IPS DF 6.9 (cell line): ENCODE measurements around the gene KSR1.
"Not testable (repeated sequence)": the region's sequence is repeated elsewhere in the genome, so short reads cannot be mapped to it uniquely, and the experiment has no call there.

Experiments
- DNase-seq: peaks from one replicate; pipeline ENCODE4 v3.0.0-alpha.2; 2013; ENCODE audit warnings: low read depth, low spot score
- H3K27ac ChIP-seq: one replicate; pipeline ENCODE4 v1.5.1; 2013; ENCODE audit warnings: low read length, control low read depth
- H3K27me3 ChIP-seq: 2 replicates; pipeline ENCODE4 v1.6.1; 2013; ENCODE audit warnings: mild to moderate bottlenecking, low read length; ENCODE audit not compliant: control insufficient read depth, insufficient read depth
- H3K36me3 ChIP-seq: 2 replicates; pipeline ENCODE4 v1.6.1; 2013; ENCODE audit warnings: low read length; ENCODE audit not compliant: control insufficient read depth, insufficient read depth
- H3K4me1 ChIP-seq: 2 replicates; pipeline ENCODE4 v1.6.1; 2013; ENCODE audit warnings: low read length; ENCODE audit not compliant: control insufficient read depth, insufficient read depth
- H3K4me3 ChIP-seq: 2 replicates; pipeline ENCODE4 v1.5.1; 2013; ENCODE audit warnings: mild to moderate bottlenecking, low read length
- H3K9me3 ChIP-seq: 2 replicates; pipeline ENCODE4 v1.6.1; 2013; ENCODE audit warnings: low read length, inconsistent platforms; ENCODE audit not compliant: control insufficient read depth, insufficient read depth
- WGBS: extraction: QIAGEN DNeasy Blood & Tissue Kit; methylation state at CpG from one replicate; pipeline ENCODE4 v1.1.7; 2013; ENCODE audit warnings: mixed read lengths, missing lambda C conversion rate; ENCODE audit not compliant: insufficient read length, insufficient coverage; 5-methylcytosine and 5-hydroxymethylcytosine counted together

The KSR1 gene

GRCh38 chr17:27455914-27456680 lies at the start of gene KSR1:
Gene KSR1, plus strand, starts transcription at chr17:27456448. Its CDS starts 196 bp downstream, at chr17:27456644.
- Histone ChIP-seq H3K36me3 (no peaks in the 10 kb centered on the region), H3K27ac (no peak within 1 kb of the TSS), H3K4me3 (peak within 1 kb of the TSS; percentile 59), H3K4me1 (peaks cover 4% of the 10 kb centered on the region), H3K9me3 (no peaks in the 10 kb centered on the region), H3K27me3 (no peaks in the 10 kb centered on the region; the same call in 1 of the 2 replicates)
- no CpG with 5 or more reads among the region's 88 CpGs for WGBS
- no peak for DNase-seq

- no peak overlapping the region for H3K4me3 ChIP-seq
- H3K4me1 ChIP-seq, result no peaks in the 10 kb centered on the region; the same call in 1 of the 2 replicates
- no peak for DNase-seq
- no CpG with 5 or more reads among the region's 6 CpGs for WGBS
- no peaks in the 10 kb centered on the region for H3K36me3 ChIP-seq
- no peaks in the 10 kb centered on the region for H3K9me3 ChIP-seq
- H3K27ac ChIP-seq, result no peak overlapping the region
- no peaks in the 10 kb centered on the region for H3K27me3 ChIP-seq
Observed at GRCh38 chr17:27407916-27408864, 48.1 kb upstream of the KSR1 start.

GRCh38 chr17:27408891-27409290 lies 47.4 kb upstream of the KSR1 start:
- no peak for DNase-seq
- no CpG with 5 or more reads among the region's 4 CpGs for WGBS
- no peaks in the 10 kb centered on the region for H3K9me3 ChIP-seq
- no peaks in the 10 kb centered on the region for H3K27me3 ChIP-seq
- H3K36me3 ChIP-seq, result no peaks in the 10 kb centered on the region
- H3K4me1 ChIP-seq, result no peaks in the 10 kb centered on the region
- no peak overlapping the region for H3K4me3 ChIP-seq
- H3K27ac ChIP-seq, result no peak overlapping the region

- WGBS, result no CpG with 5 or more reads among the region's 9 CpGs
- not testable (repeated sequence) for H3K4me3 ChIP-seq, H3K27me3 ChIP-seq, H3K36me3 ChIP-seq, H3K4me1 ChIP-seq, H3K9me3 ChIP-seq, DNase-seq, H3K27ac ChIP-seq
Observed at GRCh38 chr17:27412158-27412557, 44.1 kb upstream of the KSR1 start.

GRCh38 chr17:27413315-27413714 lies 42.9 kb upstream of the KSR1 start:
- no CpG with 5 or more reads among the region's 2 CpGs for WGBS
- no peaks in the 10 kb centered on the region for H3K9me3 ChIP-seq
- H3K27ac ChIP-seq, result no peak overlapping the region
- H3K4me3 ChIP-seq, result no peak overlapping the region
- no peaks in the 10 kb centered on the region for H3K27me3 ChIP-seq
- no peaks in the 10 kb centered on the region for H3K36me3 ChIP-seq
- no peak for DNase-seq
- H3K4me1 ChIP-seq, result no peaks in the 10 kb centered on the region

- no peaks in the 10 kb centered on the region for H3K36me3 ChIP-seq
- DNase-seq, result no peak
- H3K27ac ChIP-seq, result no peak overlapping the region
- H3K4me1 ChIP-seq, result no peaks in the 10 kb centered on the region
- H3K9me3 ChIP-seq, result no peaks in the 10 kb centered on the region
- H3K4me3 ChIP-seq, result no peak overlapping the region
- WGBS, result no CpG with 5 or more reads among the region's 3 CpGs
- no peaks in the 10 kb centered on the region for H3K27me3 ChIP-seq
Observed at GRCh38 chr17:27413792-27414191, 42.5 kb upstream of the KSR1 start.

- Histone ChIP-seq H3K9me3 (no peaks in the 10 kb centered on the region), H3K36me3 (no peaks in the 10 kb centered on the region), H3K27ac (no peak overlapping the region), H3K4me3 (no peak overlapping the region), H3K4me1 (no peaks in the 10 kb centered on the region), H3K27me3 (no peaks in the 10 kb centered on the region)
- no peak for DNase-seq
- no CpG with 5 or more reads among the region's 3 CpGs for WGBS
Observed at GRCh38 chr17:27414271-27414670, 42.0 kb upstream of the KSR1 start.

GRCh38 chr17:27414694-27415093 lies 41.6 kb upstream of the KSR1 start:
- H3K4me1 ChIP-seq, result no peaks in the 10 kb centered on the region
- DNase-seq, result no peak
- no peaks in the 10 kb centered on the region for H3K36me3 ChIP-seq
- no CpG with 5 or more reads among the region's 6 CpGs for WGBS
- no peak overlapping the region for H3K4me3 ChIP-seq
- H3K27ac ChIP-seq, result no peak overlapping the region
- H3K9me3 ChIP-seq, result no peaks in the 10 kb centered on the region
- no peaks in the 10 kb centered on the region for H3K27me3 ChIP-seq

GRCh38 chr17:27415120-27415795 lies 41.0 kb upstream of the KSR1 start:
- no peaks in the 10 kb centered on the region for H3K36me3 ChIP-seq
- no peaks in the 10 kb centered on the region for H3K4me1 ChIP-seq
- H3K4me3 ChIP-seq, result no peak overlapping the region
- no peaks in the 10 kb centered on the region for H3K27me3 ChIP-seq
- WGBS, result no CpG with 5 or more reads among the region's 6 CpGs
- no peak overlapping the region for H3K27ac ChIP-seq
- DNase-seq, result no peak
- no peaks in the 10 kb centered on the region for H3K9me3 ChIP-seq
